Amygdala (tissue), 56 donors: ENCODE results near the gene DCTN1.
A peak's percentile ranks its signal among the peaks of the same experiment; 100 is the strongest.
"Not testable (repeated sequence)": the region's sequence is repeated elsewhere in the genome, so short reads cannot be mapped to it uniquely, and the experiment has no call there.

Source experiments
- DNase-seq, 56 donors: peaks; one replicate each; lab custom pipeline; 2025; lab: John Stamatoyannopoulos, UW

The DCTN1 gene

DNA sequence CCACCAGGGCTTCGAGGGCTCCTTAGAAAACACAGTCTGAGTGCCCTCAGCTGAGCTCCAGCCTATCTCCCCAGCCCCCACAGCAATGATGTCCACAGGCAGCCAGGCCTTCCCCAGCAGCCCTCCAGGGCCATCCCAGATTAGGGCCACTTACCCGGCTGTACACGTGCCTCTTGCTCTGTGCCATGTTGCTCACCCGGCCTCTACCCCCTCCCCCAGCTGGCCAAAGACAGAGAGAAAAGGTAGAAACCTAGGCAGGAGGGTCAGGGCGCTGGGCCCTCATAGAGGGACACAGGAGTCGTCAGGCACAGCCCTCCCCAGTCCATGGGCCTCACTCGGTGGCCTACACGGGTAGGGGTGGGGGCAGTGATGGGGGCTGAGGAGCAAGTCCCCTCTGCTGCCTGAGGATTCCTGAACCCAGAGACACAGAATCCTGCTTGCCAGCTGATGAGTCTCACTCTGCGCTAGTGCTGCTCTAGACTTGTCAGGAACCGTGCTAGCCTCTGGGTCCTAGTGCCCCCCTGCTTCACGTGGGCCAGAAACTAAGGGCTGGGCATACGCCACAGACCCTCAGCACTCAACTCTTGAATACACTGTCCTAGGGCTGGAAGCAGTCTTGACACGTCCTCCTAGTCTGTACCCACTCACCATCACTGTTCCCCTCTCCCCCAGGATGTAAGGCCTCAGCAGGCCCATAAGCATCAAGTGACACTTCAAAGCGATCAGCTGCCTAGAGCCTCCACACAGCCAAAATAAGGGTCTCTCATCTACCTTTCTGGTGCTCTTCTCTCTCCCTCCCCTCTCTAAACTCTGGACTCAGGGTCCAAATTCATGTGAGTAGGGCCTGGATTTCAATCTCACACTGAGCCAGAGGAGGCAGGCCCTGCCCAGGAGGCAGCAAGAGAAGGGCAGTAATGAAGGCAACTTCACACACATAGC, at the start of gene DCTN1:
Gene DCTN1, minus strand, starts transcription at position 461 of the 939 bp plus-strand sequence. Its CDS starts 274 bp downstream, at position 187.
- DNase-seq, result peak in 53 of 56 donors; percentile 14 to 87 (median 69)

DNA sequence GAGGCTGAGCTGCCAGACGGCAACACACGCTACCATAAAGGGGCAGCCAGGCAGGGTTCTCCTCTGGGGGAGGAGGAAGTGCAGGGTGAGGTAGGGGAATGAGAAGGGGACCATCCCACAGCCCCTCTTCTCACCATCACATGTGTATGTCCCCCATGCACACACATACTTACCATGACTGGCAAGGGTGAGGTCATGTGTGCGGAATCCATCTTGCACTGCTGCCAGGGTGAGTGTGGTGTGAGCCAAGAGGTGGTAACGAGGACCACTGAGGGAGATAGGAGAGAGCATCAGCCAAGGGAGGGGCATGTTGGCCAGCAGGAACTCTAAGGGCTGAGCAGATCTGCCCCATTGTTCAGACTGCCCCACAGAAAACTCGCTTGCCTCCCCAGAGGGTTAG, 48.6 kb upstream of the DCTN1 start:
- no peak for DNase-seq

DNA sequence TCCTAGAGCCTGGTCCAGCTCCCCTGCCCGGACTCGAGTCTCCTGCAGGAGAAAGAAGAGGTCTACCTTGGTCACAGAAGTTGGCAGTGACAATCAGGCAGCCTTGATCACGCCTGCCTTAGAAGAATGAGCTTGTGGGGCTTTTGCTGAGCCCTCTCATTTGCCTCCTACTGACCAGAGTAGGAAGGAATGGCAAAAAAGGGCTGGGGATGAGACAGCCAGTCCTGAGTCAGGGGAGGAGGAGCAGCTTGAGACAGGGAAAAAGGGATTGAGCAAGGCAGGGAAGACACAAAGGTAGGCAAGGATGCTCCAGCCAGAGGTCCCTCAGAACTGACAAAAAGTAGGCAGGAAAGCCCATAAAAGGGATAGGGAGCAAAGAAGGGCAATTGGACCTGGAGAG, 47.4 kb upstream of the DCTN1 start:
- no peak for DNase-seq

DNA sequence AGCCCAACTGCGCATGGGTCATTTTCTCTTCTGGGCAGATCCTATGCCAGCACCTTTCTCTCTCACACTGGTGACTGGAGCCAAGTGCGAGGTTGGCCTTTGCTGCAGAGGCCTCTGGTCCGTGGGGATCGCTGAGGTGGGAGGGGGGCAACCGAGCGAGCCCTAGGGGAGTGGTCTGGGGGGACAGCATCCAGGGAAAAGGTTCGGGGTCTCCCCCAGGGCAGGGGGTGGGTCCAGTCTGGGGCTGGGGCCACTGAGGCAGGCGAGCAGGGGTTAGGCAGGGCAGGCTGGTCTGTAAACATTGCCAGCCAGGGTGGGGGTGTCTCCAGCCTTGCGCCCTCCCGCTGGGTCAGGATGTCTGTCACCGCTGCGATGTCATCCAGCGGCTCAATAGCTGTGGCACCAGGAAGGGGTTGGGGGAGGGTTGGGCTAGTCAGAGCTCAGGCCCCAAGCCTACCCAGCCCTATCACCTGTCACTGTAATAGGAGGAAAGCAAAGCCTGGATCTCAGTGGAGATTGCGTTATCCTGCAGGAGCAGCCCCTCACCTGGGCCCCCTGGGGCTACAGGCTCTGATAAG, 46.2 kb upstream of the DCTN1 start:
- no peak for DNase-seq

DNA sequence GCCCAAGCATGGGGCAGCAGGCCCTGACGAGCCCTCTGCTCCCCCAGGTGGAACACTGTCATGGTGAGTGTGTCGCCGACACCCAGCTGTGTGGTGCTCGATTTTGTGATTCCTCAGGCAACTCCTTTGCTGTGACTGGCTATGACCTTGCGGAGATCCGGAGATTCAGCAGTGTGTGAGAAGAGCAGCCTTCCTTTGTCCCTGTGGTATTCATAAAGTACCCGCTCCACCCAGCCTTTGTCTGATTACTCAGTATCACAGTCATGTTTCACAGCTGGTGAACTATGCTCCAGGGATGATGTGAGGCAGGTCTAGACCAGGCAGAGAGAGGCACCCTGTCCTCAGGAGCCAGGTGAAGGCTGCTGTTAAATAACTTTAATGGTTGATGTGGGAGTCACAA, 45.4 kb upstream of the DCTN1 start:
- DNase-seq, result no peak

DNA sequence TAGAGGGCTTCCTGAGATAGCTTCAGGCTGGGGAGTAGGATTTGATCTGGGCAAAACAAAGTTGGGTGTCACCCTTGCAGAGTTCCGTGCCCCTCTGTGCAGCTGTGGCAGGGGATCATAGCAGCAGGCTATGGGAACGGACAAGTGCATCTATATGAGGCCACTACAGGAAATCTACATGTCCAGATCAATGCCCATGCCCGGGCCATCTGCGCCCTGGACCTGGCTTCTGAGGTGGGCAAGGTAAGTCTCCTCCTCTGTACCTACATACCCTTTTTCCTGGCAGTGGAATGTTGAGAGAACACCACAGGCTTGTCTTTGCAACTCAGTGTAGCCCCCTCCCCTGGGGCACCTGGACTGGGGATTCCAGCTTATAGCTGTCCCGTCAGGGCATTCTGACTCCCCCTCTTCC, 44.9 kb upstream of the DCTN1 start:
- no peak for DNase-seq

DNA sequence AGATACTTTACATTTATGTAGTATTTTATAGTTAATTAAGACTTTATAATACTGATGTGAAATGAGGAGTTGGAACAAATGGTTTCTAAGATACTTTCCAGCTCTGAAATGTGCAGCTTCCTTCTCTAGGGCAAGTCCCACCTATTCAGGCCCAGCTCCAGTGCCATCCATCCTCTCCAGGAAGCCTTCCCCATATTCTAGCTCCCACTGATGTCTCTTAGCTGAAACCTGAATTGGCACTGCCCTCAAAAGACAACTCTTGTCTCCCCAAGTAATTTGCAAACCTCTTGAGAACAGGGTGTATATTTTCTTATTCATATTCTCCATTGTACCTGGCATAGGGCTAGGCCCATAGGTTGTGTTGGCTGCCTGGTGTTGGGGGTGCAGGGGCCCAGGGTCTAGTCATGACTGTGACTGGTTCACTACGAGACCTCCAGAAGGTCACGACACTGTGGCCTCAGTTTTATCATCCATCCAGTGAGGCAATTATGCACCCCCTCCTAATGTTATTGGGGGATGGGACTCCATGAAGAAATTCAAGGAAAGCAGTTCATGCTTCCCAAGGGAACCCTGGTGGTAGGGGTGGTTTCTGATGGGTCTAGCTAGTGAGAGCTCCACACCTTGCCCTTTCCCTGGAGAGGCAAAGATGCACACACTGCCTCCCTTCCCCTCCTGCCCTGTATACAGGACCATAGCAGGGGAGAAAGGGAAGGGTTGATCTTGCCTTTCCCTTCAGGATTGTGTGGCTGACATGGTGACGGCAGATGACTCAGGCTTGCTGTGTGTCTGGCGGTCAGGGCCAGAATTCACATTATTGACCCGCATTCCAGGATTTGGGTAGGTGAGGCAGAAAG, 44.3 kb upstream of the DCTN1 start:
- DNase-seq, result no peak

DNA sequence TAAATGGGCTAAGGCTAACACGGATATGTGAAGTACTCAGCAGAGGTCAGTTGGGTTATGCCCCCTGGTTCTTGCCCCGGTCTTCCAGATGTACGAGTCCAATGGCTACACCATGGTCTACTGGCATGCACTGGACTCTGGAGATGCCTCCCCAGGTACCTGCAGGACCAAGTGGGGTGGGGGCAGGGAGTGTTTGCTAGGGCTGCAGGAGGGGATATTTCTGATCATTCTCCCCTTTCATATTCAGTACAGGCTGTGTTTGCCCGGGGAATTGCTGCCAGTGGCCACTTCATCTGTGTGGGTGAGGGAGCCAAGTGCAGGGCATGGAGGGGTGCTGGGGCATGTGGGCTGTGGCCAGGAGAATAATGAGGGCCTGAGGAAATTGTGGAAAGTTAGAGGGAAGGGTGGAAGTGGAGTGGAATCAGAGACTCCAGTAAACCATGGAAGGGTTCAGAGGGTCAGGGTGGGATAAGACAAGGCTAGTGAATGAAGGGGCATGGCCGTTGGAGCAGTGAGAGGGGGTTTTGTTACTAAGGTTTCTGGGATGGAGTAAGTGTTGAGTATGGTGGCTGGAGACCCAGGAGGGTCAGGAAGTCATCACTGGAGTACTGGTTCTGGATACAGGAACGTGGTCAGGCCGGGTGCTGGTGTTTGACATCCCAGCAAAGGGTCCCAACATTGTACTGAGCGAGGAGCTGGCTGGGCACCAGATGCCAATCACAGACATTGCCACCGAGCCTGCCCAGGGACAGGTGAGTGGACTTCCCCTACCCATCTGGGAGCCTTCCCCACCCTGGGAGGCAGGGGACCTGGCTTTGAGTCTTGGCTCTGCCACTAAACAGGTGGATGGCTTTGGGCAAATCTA, 43.4 kb upstream of the DCTN1 start:
- no peak for DNase-seq

DNA sequence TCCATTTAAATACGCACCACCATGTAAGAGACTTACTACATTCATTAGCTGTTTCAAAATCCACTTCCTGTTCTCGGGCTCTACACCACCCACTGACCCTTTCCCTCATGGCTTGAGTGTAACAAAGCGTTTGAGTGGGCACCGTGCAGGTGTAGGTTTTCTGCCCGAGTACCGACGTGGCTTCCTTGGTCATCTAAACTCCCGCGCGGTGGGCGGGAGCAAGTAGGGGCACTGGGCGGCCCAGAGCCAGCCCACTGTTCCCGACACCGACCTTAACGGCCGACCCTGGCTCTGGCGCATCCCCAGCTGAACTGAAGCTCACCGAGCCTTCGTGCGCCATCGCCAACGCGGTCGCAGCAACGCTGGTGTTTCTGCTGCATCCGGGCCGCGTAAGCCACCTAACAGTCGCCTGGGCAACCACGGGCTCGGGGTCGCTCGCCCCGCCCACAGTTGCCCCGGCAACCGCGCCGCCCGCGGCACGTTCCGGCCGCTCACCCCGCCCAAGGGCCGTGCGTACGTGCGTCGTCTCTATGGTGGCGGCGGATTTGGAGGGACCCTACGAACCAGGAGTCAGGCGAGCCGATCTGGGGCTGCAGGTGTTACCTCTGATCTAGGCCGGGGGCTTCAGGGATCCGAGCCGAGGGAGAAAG, 41.2 kb upstream of the DCTN1 start, which contains the start of the genes C2orf81 and WDR54:
Gene C2orf81, minus strand, starts transcription at position 399 of the 650 bp plus-strand sequence. Its CDS starts 59 bp downstream, at position 340.
Gene WDR54, plus strand, starts transcription at position 510 of the 650 bp plus-strand sequence. CDS start 424 bp downstream, outside the sequence.
- peak in 50 of 56 donors; percentile 12 to 83 (median 60) for DNase-seq

DNA sequence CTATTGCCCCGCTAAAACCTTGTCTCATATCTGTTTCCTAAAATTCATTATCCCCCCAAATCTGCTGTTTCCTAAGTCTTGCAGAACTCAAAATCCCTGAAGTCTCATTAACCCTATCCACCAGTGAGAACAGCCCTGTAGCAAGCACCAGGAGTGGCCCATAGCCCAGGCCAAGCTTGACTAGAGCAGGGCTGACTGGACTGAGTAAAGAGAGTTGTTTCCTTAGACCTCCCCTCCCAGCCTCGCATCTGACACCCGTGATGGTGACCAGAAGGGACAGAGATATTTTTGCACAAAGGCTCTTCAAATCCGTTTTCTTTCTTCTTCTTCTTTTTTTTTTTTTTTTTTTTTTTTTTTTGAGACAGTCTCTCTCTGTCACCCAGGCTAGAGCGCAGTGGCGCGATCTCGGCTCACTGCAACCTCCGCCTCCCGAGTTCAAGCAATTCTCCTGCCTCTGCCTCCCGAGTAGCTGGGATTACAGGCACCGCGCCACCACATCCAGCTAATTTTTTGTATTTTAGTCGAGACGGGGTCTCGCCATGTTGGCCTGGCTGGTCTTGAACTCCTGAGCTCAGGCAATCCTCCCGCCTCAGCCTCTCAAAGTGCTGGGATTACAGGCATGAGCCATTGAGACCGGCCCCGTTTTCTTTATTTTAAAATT, 40.5 kb upstream of the DCTN1 start:
- DNase-seq, result not testable (repeated sequence)

DNA sequence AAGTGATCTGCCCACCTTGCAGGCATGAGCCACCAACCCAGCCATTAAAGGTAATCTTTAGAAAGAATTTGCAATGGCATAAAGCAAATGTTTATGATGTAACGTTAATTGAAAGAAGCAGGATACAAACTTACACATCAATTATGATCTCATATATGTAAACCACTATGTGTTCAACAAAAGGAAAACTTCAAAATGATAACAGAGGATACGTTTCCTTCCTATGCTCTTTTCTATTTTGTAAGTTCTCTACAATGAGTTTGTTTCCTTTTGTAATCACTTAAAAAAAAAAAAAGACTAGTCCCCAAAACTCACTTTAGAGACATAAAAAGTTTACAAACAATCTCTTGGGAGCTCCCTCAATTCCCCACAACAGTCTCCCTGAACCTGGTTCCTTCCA, 39.9 kb upstream of the DCTN1 start:
- DNase-seq, result no peak

DNA sequence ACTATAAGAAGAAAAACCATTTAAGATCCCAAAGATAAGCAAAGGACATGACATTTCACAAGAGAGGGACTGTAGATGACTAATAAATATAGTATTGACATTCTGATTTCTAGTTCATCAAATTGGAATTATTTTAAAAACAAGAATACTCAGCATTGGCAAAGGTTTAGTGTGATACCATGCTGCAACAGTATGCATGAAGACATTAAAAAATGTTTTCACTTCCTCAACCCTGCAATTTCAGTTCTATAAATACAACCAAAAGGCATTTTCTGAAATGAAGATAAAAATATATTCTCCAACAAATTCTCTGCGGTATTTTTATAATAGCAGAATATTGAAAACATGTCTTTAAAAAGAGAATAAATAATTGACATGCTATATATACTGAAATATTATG, 39.2 kb upstream of the DCTN1 start:
- no peak for DNase-seq

DNA sequence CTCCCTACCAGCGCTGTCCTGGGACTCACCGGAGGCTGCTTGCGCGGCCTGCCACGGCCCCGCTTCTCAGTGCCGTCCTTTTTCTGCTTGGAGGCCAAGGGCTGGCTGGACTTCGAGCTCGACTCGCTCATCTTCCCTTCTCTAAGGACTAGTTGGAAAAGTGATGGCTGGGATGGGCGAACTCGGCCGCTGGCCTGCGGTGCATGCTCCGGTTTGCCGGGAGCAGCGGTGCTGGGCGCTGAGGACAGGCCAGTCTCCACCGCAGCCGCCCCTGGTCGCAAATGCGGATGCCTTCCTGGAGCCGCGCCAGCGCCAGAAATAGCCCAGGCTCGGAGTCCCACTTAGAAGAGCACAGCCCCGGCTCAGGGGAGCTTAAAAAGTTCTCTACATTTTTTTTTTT, 38.2 kb upstream of the DCTN1 start:
- DNase-seq, result no peak

DNA sequence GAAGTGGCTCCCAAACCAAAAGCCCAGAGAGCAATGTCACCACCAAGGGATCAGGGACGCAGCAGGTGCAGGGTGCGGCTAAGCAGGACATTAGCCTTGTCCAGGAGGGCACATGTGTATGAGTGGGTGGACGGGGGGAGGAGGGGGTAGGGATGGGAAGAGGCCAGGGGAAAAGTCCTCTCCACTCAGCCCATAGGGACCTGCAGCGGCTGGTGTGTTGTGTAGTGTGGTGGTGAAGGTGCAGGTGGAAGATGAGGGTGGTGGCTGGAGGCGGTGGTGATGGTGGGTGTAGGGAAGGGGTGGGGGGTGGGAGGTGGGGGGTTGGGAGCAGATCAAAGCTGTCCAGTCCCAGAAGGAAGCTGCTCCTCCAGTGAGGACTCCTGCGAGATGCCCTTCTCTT, 37.7 kb upstream of the DCTN1 start:
- no peak for DNase-seq

DNA sequence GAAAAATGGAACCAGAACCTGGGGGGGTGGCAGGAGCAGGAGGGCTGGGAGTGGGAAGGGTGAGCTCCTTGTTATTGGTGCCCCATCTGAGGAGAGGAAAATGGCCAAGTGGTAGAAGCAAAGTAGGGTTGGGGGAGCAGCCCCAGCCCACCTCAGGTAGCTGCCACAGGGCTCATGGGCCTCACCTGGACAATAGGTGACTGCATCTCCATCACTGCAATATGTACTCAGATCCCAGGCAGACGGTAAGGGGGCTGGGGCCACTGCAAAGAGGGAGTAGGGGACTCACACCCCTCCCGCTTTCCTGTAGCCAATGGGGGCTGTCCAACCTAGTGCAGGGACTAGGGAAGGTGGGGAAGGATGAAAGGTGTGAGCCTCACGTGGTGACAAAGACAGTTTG, 37.1 kb upstream of the DCTN1 start:
- DNase-seq, result no peak

DNA sequence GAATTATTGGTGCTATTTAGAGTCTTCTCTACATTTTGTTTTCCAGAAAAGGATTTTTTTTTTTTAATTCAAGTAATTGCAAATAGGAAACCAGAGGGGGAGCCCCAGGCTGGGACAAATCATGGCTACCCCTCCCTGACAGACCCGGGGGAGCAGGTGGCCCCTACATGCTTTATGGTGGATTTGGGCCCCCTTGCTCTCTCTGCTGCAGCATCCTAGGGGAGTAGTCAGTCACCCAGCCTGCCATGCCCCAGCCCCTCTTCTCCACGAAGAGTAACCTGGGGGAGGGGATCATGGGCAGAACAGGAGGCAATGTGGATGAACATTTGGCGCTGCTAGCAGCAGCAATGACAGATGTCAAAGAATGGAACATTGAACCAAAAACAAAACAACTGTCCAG, 36.7 kb upstream of the DCTN1 start:
- no peak for DNase-seq

DNA sequence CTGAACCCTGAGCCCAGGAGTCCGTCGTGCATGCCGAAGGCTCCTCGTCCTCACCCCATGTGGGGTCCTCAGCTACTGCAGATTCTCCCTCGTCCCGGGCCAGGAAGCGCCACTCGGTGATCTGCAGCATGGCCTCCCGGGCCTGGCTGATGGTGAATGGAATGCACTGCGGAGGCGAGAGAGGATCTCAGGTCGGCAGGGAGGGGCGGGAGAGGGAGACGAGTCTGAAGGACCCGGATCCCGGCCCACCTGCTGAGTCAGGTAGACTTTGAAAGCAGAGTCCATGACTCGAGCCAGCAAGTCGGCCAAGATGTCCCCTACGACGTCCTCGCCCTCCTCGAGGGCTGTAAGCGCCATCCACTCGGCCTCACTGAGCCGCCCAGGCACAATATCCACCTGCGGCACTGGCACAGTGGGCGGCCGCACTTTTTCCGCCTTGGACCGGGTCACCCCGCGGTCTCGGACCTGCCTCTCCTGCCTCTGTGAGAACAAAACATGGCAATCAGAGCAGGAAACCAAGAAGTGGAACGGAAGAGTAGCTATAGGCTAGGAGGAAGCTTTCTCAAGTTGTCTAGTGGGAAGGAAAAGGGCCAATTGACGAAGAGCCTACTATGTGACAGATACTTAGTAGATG, 35.8 kb upstream of the DCTN1 start:
- DNase-seq, result no peak
